CD8-positive, alpha-beta memory T cell (primary cell): Measurements from ENCODE around the gene KDM2B. TPM values are rescaled to one million over a fixed set of nuclear protein-coding genes. Genes with fewer than 3 reads are reported as not detected.

Experiments
- CTCF ChIA-PET: fragments of 350-600 bp; sonication (Branson Sonifier 250); formaldehyde crosslinking; loops from one replicate; lab custom pipeline; 2021; ENCODE audit warnings: antibody characterized with exemption; lab: Charles Lee
- POLR2A ChIA-PET: fragments of 350-600 bp; sonication (Branson Sonifier 250); formaldehyde crosslinking; loops from one replicate; lab custom pipeline; 2021; ENCODE audit warnings: antibody characterized with exemption; lab: Charles Lee
- DNase-seq, 5 donors: peaks; one replicate each; pipeline versions ENCODE4 v3.0.0 to v3.0.0-alpha.2; 2020 to 2022; ENCODE audit warnings: mixed read lengths in 1 of 5
- H3K27ac ChIP-seq: one replicate; pipeline ENCODE4 v1.7.0; 2013; ENCODE audit warnings: low read depth, mild to moderate bottlenecking, low read length, moderate library complexity
- H3K27me3 ChIP-seq: 2 replicates; pipeline ENCODE4 v1.7.0; 2013; ENCODE audit warnings: low read length, mild to moderate bottlenecking; ENCODE audit not compliant: insufficient read depth, poor library complexity, severe bottlenecking
- H3K36me3 ChIP-seq: 2 replicates; pipeline ENCODE4 v1.7.0; 2013; ENCODE audit warnings: mild to moderate bottlenecking, low read length, moderate library complexity; ENCODE audit not compliant: insufficient read depth
- H3K4me1 ChIP-seq: 2 replicates; pipeline ENCODE4 v1.7.0; 2013; ENCODE audit warnings: mild to moderate bottlenecking, low read length, moderate library complexity; ENCODE audit not compliant: insufficient read depth
- H3K4me3 ChIP-seq: 2 replicates; pipeline ENCODE4 v1.7.0; 2013; ENCODE audit warnings: mild to moderate bottlenecking, low read length
- H3K9me3 ChIP-seq: 2 replicates; pipeline ENCODE4 v1.7.0; 2013; ENCODE audit warnings: mild to moderate bottlenecking, low read length
- H3K27ac Mint-ChIP-seq, 8 donors: one replicate each; pipeline ENCODE4 v1.8.0; 2020 to 2021; ENCODE audit warnings: mixed read lengths in 8 of 8, mild to moderate bottlenecking in 6 of 8, inconsistent platforms in 3 of 8, moderate library complexity in 3 of 8
- H3K27me3 Mint-ChIP-seq, 2 donors: one replicate each; pipeline ENCODE4 v1.8.0; 2020 to 2021; ENCODE audit warnings: mixed read lengths in 2 of 2, mild to moderate bottlenecking in 1 of 2, moderate library complexity in 1 of 2
- H3K36me3 Mint-ChIP-seq, 3 donors: one replicate each; pipeline ENCODE4 v1.8.0; 2020 to 2021; ENCODE audit warnings: mixed read lengths in 3 of 3, inconsistent platforms in 1 of 3, mild to moderate bottlenecking in 1 of 3
- H3K4me1 Mint-ChIP-seq, 3 donors: one replicate each; pipeline ENCODE4 v1.8.0; 2020 to 2021; ENCODE audit warnings: mixed read lengths in 3 of 3, inconsistent platforms in 1 of 3, mild to moderate bottlenecking in 1 of 3
- H3K4me3 Mint-ChIP-seq, 7 donors: one replicate each; pipeline ENCODE4 v1.8.0; 2020 to 2021; ENCODE audit warnings: mixed read lengths in 7 of 7, mild to moderate bottlenecking in 6 of 7, moderate library complexity in 4 of 7, inconsistent platforms in 2 of 7
- H3K9me3 Mint-ChIP-seq, 5 donors: one replicate each; pipeline ENCODE4 v1.8.0; 2020 to 2022; ENCODE audit warnings: mixed read lengths in 5 of 5, mild to moderate bottlenecking in 3 of 5, moderate library complexity in 2 of 5, inconsistent platforms in 1 of 5
- polyA plus RNA-seq: library from polyadenylated mRNA; unstranded; fragments of 300-500 nt; fragmentation: Illumina TruSeq; gene quantifications from one replicate; pipeline ENCODE4 v1.2.3, GENCODE V29; 2021
- total RNA-seq, 2 experiments: library from RNA; stranded (reverse); gene quantifications; one replicate each; pipeline ENCODE4 v1.2.3, GENCODE V29; 2021

The KDM2B gene
- total and polyA plus RNA-seq, 3 experiments from 2014 or later: 18.3 to 64.0 (median 63.2) TPM

DNA sequence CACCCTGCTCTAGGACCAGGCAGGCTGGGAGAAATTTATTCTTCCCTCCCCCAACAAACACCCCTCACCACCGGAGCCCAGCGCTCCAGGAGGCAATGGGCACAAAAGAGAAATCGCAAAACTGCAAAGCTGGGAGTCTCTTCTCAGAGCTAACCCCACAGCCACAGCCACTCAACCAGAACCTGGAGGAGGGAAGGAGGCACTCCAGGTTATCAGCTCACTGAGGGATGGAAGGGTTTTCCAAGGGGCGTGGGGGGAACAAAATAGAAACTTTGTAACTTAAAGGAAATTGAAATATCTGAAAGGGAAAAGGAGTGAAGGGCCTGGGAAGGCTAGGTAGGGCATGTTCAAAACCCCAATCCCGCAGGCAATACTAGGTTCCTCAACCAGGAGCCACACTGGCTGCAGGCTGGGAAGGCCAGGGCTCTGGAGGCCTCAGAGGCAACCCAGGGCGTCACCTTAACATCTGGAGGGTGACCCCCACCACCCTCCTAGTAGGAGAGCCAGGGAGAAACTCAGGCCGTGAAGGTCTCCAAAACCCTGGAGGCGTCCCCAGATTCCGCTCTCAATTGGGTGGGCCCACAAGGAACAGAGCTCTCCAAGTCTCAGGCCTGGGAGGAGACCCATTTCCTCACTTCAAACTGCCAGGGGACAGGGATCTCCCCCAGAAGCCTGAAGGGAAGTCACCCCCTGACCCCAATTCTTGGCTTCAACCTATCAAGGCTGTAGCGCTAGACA, 3.2 kb downstream of the KDM2B start:
- H3K27ac ChIP-seq: peak overlapping the region; percentile 47
- H3K4me3 ChIP-seq: no peak overlapping the region
- peaks cover 10% of the 10 kb centered on the region for H3K36me3 ChIP-seq
- H3K4me1 Mint-ChIP-seq: peaks cover 38 to 64% (median 42%) of the 10 kb centered on the region in 3 donors
- H3K27me3 ChIP-seq: no peaks in the 10 kb centered on the region
- H3K27me3 Mint-ChIP-seq: no peaks in the 10 kb centered on the region
- ChIA-PET CTCF (interaction anchor here (1.0 to 9.0 kb wide), 7 partner anchors 24 to 94 kb away, joined by 3 to 69 read pairs (median 6); partner anchors contain the start of gene ORAI1), POLR2A (interaction anchor here (1.6 to 2.2 kb wide), 2 partner anchors 13 to 41 kb away, joined by 4 to 21 read pairs; no protein-coding TSS in a partner anchor)
- DNase-seq: no peak
- H3K4me1 ChIP-seq: peaks cover 32% of the 10 kb centered on the region
- H3K36me3 Mint-ChIP-seq: peaks cover 4 to 45% (median 10%) of the 10 kb centered on the region in 3 donors
- H3K27ac Mint-ChIP-seq: peak overlapping the region; percentile 57 to 97 (median 86)
- no peaks in the 10 kb centered on the region for H3K9me3 Mint-ChIP-seq
- no peaks in the 10 kb centered on the region for H3K9me3 ChIP-seq
- peak overlapping the region; percentile 58 to 88 (median 78) for H3K4me3 Mint-ChIP-seq

DNA sequence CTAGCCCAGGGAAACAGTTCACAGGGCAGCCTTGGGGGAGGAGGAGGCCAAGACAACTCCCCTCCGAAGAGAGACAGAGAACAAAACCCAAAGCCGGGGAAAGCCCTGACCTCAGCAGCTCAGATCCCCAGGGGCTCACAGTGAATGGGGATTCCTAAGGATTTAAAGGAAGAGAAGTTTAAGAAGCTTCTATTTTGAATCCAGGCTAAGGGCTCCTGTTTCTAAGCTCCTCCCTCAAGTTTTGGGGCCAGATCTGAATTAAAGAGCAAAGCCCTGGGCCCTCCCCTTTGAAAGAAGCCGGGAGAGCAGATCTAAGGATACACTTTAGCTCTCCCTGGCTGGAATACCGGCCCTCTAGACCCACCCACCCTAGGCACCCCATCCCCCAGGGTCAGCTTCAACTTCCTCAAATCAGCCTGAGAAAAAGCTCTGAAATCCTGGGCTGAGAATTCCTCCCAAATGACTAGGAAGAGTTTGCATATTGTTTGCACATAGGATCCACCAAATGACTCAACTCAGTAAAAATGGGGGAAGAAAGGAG, 3.9 kb downstream of the KDM2B start:
- peak overlapping the region; percentile 57 to 97 (median 86) for H3K27ac Mint-ChIP-seq
- Histone ChIP-seq H3K4me1 (peaks cover 25% of the 10 kb centered on the region), H3K9me3 (no peaks in the 10 kb centered on the region), H3K36me3 (peaks cover 10% of the 10 kb centered on the region), H3K27me3 (no peaks in the 10 kb centered on the region), H3K4me3 (no peak overlapping the region), H3K27ac (peak overlapping the region; percentile 47)
- POLR2A ChIA-PET: interaction anchor here (0.6 to 2.2 kb wide), 3 partner anchors 14 to 40 kb away, joined by 3 to 21 read pairs (median 4); no protein-coding TSS in a partner anchor
- H3K9me3 Mint-ChIP-seq: no peaks in the 10 kb centered on the region
- CTCF ChIA-PET: interaction anchor here (1.0 to 9.0 kb wide), 6 partner anchors 24 to 95 kb away, joined by 3 to 69 read pairs (median 5); partner anchors contain the start of gene ORAI1
- peaks cover 8 to 52% (median 16%) of the 10 kb centered on the region in 3 donors for H3K36me3 Mint-ChIP-seq
- no peaks in the 10 kb centered on the region for H3K27me3 Mint-ChIP-seq
- DNase-seq: no peak
- H3K4me3 Mint-ChIP-seq: peak overlapping the region; percentile 58 to 88 (median 78)
- H3K4me1 Mint-ChIP-seq: peaks cover 35 to 60% (median 40%) of the 10 kb centered on the region in 3 donors

DNA sequence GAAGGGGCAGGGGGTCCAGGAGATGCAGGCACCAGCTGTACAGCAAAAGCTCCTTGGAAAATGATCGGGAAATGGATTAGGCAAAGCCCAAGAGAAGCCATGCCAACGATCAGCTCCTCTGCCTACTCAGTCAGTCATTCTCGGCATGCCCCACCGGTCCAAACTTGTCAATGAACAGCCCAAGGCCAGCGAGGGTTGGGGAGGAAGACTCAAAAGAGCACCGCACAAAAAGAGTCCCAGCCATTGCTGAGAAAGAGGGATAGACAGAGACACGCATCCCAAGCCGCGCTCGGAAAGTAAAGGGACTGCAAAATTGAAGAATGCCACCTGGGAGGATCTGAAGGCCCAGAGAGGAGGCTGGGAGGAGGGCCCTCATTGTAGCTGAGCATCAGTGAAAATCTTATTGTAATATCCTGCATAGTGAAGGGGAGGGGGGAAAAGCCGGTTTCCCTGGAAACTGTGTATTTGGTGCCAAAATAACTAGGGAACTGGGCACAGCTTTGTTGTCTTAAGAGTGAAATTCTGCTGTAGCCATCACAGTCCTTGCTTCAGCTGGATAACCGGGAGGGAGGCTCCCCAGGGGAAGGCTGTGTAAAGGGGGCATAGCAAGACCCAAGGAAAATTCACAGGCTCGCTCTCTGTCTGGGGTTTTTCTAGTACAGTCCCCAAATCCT, 4.7 kb downstream of the KDM2B start:
- Histone ChIP-seq H3K36me3 (peaks cover 10% of the 10 kb centered on the region), H3K27ac (no peak overlapping the region), H3K27me3 (no peaks in the 10 kb centered on the region), H3K9me3 (no peaks in the 10 kb centered on the region), H3K4me1 (peaks cover 16% of the 10 kb centered on the region), H3K4me3 (no peak overlapping the region)
- H3K4me3 Mint-ChIP-seq: peak overlapping the region in 3 of 7 donors; percentile 43 to 88 (median 48)
- DNase-seq: no peak
- H3K4me1 Mint-ChIP-seq: peaks cover 26 to 53% (median 33%) of the 10 kb centered on the region in 3 donors
- POLR2A ChIA-PET: interaction anchor here (0.9 to 2.2 kb wide), 2 partner anchors 15 to 50 kb away, joined by 3 to 21 read pairs; partner anchors contain the start of gene ORAI1
- no peaks in the 10 kb centered on the region for H3K27me3 Mint-ChIP-seq
- peak overlapping the region in 7 of 8 donors; percentile 52 to 92 (median 78) for H3K27ac Mint-ChIP-seq
- CTCF ChIA-PET: interaction anchor here (1.0 to 9.0 kb wide), 3 partner anchors 24 to 50 kb away, joined by 4 to 69 read pairs (median 6); partner anchors contain the start of gene ORAI1
- peaks cover 8 to 59% (median 16%) of the 10 kb centered on the region in 3 donors for H3K36me3 Mint-ChIP-seq
- H3K9me3 Mint-ChIP-seq: no peaks in the 10 kb centered on the region

DNA sequence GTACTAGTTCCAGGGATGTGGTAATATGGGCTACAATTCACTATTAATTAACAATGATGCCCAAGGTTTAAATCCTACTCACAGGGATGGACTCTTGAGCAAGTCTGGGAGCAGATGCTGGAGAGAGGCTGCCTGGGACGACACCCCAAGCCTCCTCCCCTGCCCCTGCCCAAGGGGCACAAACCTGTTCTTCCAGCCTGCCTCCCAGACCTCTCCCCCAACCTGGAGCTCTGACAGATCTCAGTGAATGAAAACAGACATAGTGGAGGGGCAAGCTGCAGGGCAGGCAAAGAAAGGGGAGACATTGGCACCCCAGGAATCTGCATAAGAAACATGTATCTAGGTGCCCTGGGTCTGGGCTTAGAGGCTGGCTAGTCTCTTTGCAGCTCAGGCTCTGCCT, 5.8 kb downstream of the KDM2B start:
- no peak for DNase-seq
- Mint-ChIP-seq H3K27me3 (no peaks in the 10 kb centered on the region), H3K36me3 (peaks cover 11 to 68% (median 19%) of the 10 kb centered on the region in 3 donors), H3K27ac (peak overlapping the region in 6 of 8 donors; percentile 3 to 92 (median 36)), H3K4me1 (peaks cover 24 to 57% (median 36%) of the 10 kb centered on the region in 3 donors), H3K4me3 (peak overlapping the region in 1 of 7 donors; percentile 88), H3K9me3 (no peaks in the 10 kb centered on the region)
- H3K4me1 ChIP-seq: peaks cover 12% of the 10 kb centered on the region
- no peaks in the 10 kb centered on the region for H3K9me3 ChIP-seq
- H3K27ac ChIP-seq: no peak overlapping the region
- H3K4me3 ChIP-seq: no peak overlapping the region
- H3K36me3 ChIP-seq: peaks cover 10% of the 10 kb centered on the region
- ChIA-PET POLR2A (interaction anchor here (0.9 kb wide), 1 partner anchor 51 kb away, joined by 3 read pairs; the partner anchor contains the start of gene ORAI1), CTCF (interaction anchor here (1.2 to 1.5 kb wide), 3 partner anchors 17 to 50 kb away, joined by 3 to 4 read pairs (median 4); no protein-coding TSS in a partner anchor)
- H3K27me3 ChIP-seq: no peaks in the 10 kb centered on the region

DNA sequence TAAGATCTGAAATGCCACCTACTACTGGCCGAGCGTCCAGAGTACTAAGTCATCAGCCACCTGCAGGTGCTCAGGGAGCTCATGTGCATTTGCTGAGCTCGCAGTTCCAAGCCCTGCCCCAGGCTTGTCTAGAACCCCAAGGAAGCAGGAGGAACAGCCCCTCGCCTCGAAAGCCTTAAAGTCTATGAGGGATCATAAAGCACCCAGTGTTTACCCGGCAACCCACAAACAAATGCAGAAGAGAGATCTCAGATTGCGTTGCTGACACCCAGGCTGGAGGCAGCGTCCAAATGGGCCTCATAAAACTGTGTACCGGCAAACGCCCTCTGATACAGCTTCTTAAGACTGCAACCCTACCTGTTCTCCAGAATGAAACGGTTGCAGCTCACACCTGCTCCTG, 6.8 kb downstream of the KDM2B start:
- H3K27ac Mint-ChIP-seq: peak overlapping the region in 4 of 8 donors; percentile 29 to 92 (median 62)
- no peak overlapping the region for H3K4me3 Mint-ChIP-seq

DNA sequence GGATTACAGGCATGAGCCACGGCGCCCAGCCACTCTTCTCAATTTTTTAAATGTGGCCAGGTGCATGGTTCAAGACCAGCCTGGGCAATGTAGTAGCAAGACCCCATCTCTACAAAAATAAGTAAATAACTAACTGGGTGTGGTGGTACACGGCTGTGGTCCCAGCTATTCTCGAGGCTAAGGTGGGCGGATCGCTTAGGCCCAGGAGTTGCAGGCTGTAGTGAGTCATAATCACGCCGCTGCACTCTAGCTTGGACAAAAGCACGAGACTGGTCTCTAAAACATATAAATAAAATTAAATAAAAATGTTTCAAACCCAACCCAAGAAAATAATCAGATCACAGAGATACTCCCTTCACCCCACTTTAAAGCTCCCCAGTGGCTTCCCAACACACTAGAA, 8.9 kb downstream of the KDM2B start:
- no peaks in the 10 kb centered on the region for H3K27me3 ChIP-seq
- no peaks in the 10 kb centered on the region for H3K4me1 ChIP-seq
- H3K36me3 ChIP-seq: peaks cover 10% of the 10 kb centered on the region
- no peak overlapping the region for H3K27ac ChIP-seq
- H3K9me3 ChIP-seq: no peaks in the 10 kb centered on the region
- no peaks in the 10 kb centered on the region for H3K9me3 Mint-ChIP-seq
- POLR2A ChIA-PET: no interaction called here
- no peak overlapping the region for H3K4me3 Mint-ChIP-seq
- H3K4me1 Mint-ChIP-seq: peaks cover 22 to 54% (median 37%) of the 10 kb centered on the region in 3 donors
- DNase-seq: no peak
- H3K36me3 Mint-ChIP-seq: peaks cover 14 to 77% (median 22%) of the 10 kb centered on the region in 3 donors
- H3K4me3 ChIP-seq: no peak overlapping the region
- CTCF ChIA-PET: interaction anchor here (1.1 to 1.8 kb wide), 3 partner anchors 18 to 76 kb away, joined by 3 to 4 read pairs (median 3); no protein-coding TSS in a partner anchor
- H3K27ac Mint-ChIP-seq: peak overlapping the region in 4 of 8 donors; percentile 24 to 77 (median 58)
- no peaks in the 10 kb centered on the region for H3K27me3 Mint-ChIP-seq

More for the DNA sequence above, 6.8 kb downstream of the KDM2B start:
- Histone ChIP-seq H3K36me3 (peaks cover 10% of the 10 kb centered on the region), H3K27me3 (no peaks in the 10 kb centered on the region), H3K4me3 (no peak overlapping the region), H3K27ac (no peak overlapping the region), H3K9me3 (no peaks in the 10 kb centered on the region), H3K4me1 (peaks cover 12% of the 10 kb centered on the region)
- DNase-seq: no peak
- CTCF ChIA-PET: interaction anchor here (1.0 to 1.5 kb wide), 3 partner anchors 18 to 53 kb away, joined by 3 to 4 read pairs (median 4); no protein-coding TSS in a partner anchor
- H3K4me1 Mint-ChIP-seq: peaks cover 22 to 59% (median 41%) of the 10 kb centered on the region in 3 donors
- H3K36me3 Mint-ChIP-seq: peaks cover 11 to 67% (median 19%) of the 10 kb centered on the region in 3 donors
- no peaks in the 10 kb centered on the region for H3K9me3 Mint-ChIP-seq
- POLR2A ChIA-PET: interaction anchor here (0.5 kb wide), 1 partner anchor 77 kb away, joined by 9 read pairs; no protein-coding TSS in a partner anchor
- H3K27me3 Mint-ChIP-seq: no peaks in the 10 kb centered on the region
